Measurements from ENCODE around the gene ARL15. TPM values are rescaled to one million over a fixed set of nuclear protein-coding genes. Genes with fewer than 3 reads are reported as not detected.

Gene ARL15
- total RNA-seq, 1 donor from 2014 or later = 24.3 TPM

DNA sequence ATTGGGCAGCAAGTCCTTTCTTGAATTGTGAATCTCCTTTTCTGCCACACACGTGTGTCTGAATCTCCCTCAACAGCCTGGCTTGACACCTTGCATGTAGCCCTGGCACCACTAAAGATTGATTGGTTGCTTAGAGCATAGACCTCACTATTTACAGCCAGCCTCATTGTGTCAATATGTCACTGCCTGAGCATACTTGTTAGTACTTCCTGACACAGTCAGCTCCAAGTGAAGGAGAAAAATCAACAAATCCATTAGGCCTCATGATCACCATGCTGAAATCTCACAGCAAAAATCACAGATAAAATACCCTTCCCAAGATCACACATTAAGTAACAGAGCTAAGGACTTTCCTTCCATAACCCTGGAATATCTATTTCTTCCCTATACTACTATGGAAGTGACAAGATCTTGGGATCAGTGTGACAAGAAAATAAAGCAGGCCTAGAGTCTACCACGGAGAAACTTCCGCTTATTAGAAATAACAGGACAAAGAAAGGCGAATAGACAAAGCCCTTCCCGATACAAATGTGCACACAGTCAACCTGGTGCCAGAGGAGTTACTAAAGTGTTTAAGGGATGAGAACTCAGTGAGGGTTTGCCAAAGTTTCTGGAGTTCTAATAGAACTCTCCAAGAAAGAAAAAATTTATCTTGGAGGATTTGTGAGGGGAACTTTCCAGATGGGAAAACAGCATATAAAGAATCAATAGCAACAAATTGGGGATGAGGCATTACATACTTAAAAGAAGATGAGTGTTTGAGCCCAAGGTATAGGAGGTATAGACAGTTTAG is 5.6 kb upstream of the ARL15 start:
- DNase-seq (ENCODE audit: low spot score) = no peak

DNA sequence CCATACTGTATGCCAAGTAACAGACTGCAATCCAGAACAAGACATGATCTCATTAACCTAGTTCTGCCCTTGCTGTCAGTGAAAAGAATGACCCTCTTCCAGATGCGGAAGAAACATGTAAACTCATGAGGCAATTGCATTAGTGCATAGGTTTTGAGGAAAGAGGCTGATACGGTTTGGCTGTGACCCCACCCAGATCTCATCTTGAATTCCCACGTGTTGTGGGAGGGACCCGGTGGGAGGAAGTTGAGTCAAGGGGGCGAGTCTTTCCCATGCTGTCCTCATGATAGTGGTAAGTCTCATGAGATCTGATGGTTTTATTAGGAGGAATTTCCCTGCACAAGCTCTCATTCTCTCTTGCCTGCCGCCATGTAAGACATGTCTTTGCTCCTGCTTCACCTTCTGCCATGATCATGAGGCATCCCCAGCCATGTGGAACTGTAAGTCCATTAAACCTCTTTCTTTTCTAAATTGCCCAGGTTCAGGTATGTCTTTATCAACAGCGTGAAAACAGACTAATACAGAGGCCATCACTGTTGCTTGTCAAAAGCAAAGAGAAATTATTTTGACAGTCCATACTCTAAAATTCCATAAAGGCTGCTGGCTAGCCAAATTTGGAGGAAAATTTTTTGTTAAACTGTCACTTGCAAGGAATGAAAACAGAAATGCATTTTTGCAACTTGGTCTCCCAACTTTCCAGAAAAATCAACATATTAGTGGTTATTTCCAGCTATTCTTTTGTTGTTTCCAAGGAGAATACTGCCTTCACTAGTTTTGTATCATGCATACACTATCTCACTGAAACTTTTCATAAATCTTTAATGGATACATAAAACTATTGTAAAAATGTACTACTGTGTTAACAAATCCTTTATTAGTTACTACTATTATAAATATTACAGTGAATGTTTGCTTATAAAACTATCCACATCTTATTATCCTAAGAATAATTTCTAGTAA is 3.2 kb upstream of the ARL15 start:
- DNase-seq (ENCODE audit: low spot score) = no peak

DNA sequence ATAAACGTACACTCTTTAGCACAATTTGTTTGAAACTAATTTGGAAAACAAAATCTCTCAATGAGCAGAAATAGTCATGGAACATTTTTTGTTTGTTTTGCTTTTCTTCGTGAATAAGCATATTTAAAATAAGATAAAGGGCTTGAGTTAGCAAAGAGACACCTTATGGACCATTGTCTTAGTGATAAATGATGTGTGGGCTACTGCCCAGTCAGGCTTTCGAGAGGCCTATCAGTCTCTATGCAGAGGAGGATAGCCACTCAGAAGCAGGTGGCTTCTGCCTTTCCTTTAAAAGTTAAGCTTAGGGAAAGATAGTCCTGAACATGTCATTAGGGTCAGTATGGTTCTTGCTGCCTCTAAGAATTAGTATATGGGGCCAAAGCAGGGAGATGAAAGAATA is 2.1 kb upstream of the ARL15 start:
- DNase-seq (ENCODE audit: low spot score) = no peak

GRCh38 chr5:54311176-54311677 is 854 bp upstream of the ARL15 start:
- DNase-seq (ENCODE audit: low spot score) = no peak

DNA sequence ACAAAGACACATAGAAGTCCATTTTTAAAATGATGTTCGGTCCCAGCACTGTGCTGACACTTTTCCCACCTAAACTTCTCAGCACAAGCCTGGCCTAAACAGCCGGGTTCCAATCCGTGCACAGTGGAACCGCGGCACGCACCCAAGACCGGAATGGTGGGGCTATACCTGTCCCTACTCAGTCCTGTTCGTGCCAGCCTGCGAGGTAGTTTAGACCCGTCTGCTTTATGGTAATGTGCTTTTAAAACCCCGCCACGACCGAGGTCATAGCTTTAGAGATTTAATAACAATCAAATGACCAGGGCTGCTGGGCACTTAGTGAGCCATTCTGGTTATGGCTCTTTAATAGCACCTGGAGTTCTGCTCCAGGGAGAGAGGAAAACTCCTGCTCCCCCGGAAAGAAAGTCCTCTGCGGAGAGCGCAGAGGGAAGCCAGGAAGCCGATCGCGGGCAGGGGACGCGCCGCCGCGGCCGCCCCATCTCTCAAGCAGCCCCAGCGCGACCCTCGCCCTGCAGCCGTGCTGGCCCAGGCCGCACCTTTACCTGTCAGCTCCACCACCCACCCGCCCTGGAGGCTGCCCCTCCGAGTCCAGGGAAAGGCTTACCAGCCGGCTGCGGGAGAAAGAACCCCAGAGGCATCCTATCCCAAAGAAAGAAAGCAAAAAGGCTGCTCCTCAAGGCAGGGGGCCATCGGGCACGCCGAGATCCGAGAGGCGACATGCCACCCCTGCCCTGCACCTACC is 511 bp downstream of the ARL15 start:
- DNase-seq (ENCODE audit: low spot score) = no peak

DNA sequence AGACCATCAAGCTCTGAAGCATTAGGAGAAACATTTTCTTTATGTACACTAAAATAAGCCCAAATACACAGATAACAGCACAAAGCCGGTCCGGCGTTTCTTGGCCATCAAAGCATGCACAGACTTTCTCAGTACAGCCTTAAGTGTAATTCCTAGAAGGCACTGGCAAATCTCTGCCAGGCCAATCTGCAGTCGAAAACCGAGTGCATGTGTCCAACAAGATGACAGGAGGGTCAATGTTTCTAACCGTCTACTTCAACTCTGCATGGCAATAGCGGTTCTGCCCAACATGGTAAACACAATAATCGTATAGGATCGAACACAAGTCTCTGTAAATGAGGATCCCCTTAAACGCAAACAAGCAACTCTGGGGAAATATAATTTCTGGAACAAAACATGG is 1.1 kb downstream of the ARL15 start:
- DNase-seq (ENCODE audit: low spot score) = no peak

DNA sequence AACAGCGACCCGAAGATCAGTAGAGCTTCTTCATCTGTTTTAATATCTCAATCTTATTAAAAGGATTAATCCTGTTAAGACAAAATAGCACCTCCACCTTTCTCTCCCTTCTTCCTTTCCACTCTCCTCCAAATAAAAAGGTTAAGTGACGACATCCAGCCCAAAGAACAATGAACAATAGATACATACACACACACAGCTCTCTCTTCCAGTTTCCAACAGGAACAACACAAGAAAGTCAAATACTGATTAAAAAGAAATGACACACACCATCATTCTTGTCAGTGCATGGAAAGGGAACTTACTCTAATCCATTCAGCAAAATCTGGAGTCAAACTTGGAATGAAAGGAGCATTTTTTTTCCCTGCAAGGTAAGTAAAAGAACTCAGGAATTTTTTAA is 2.8 kb downstream of the ARL15 start:
- DNase-seq (ENCODE audit: low spot score) = no peak

DNA sequence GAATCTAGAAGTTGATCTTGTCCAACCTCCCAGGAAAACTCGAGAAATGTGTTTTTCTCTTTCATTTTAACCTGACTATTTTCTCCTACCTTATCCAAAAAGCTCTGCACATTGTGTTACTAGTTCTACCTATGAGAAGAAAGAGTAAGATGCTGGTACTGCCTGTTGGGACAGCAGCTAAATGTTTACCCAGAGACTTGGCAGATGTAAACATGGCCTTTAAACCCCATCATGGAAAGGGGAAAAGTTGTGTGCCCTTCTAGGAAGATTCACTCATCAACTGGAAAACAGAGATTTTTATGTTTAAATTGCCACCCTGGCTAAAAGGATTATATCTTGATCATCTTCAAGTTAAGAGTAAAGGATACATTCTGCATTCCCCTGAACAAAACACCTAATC is 3.5 kb downstream of the ARL15 start:
- DNase-seq (ENCODE audit: low spot score) = no peak

DNA sequence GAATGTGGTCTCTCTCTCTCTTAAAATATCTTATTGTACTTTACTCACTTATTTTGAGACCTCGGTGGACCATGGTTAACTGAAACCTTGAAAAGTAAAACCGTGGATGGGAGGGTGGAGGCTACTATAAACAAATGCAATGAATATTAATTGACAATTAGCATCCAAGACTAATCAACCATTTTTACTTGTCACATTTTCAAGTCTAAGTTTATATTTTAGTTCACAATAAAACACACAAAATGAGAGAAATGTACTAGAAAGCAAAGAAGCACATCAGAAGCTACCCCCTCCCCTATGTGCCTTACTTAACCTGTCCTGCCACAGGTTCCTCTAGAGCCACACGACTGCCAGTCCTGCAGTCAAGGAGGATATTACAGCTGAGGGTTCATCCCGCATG is 4.6 kb downstream of the ARL15 start:
- no peak for DNase-seq (ENCODE audit: low spot score)

GRCh38 chr5:54304040-54304439 is 6.3 kb downstream of the ARL15 start:
- DNase-seq (ENCODE audit: low spot score) = no peak

GRCh38 chr5:54302267-54302687 is 8.1 kb downstream of the ARL15 start:
- no peak for DNase-seq (ENCODE audit: low spot score)

GRCh38 chr5:54301849-54302248 is 8.5 kb downstream of the ARL15 start:
- DNase-seq (ENCODE audit: low spot score) = no peak

- no peak for DNase-seq (ENCODE audit: low spot score)
Observed at GRCh38 chr5:54301220-54301619, 9.2 kb downstream of the ARL15 start.

DNA sequence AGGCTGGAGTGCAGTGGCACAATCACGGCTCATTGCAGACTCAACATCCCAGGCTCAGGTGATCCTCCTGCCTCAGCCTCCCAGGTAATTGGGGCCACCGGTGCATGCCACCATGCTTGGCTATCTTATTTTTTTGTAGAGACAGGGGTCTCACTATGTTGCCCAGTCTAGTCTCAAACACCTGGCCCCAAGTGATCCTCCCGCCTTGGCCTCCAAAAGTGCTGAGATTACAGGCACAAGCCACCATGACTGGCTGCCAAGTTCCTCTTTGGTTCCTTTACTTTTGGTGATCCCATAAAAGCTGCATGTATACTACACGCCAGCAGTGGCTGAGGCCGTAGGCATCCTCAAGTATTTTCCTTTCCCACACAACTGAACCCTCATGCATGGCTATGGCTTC is 11.4 kb downstream of the ARL15 start:
- no peak for DNase-seq (ENCODE audit: low spot score)

GRCh38 chr5:54296386-54296785 is 14.0 kb downstream of the ARL15 start:
- no peak for DNase-seq (ENCODE audit: low spot score)

DNA sequence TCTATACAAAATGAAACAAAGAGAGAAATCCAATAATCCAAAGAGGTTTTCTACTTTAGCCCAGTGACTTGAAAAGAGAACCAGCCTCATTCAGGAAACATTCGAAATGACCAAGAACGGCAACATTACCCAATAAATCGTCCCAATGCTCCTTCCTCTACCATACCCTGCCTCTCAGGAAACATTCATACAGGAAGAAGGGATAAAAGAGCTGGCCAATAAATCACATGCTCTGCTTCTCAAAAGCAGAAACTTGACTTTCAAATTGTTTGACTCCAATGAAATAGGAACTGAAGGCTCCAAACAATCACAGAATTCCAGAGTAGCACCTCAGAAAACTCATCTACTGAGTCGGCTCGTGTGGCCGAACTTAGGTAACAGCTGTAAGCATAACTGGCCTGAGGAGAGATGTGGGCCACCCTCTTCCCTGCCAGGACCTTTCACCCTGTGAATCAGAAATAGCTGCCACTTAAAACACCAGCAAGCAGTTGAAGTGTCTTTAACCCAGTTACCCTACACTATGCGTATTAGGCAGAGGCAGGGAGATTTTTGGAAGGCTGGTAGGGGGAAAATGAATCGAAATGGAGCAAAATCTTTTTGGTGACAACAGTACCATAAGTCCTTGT is 14.6 kb downstream of the ARL15 start:
- no peak for DNase-seq (ENCODE audit: low spot score)

DNA sequence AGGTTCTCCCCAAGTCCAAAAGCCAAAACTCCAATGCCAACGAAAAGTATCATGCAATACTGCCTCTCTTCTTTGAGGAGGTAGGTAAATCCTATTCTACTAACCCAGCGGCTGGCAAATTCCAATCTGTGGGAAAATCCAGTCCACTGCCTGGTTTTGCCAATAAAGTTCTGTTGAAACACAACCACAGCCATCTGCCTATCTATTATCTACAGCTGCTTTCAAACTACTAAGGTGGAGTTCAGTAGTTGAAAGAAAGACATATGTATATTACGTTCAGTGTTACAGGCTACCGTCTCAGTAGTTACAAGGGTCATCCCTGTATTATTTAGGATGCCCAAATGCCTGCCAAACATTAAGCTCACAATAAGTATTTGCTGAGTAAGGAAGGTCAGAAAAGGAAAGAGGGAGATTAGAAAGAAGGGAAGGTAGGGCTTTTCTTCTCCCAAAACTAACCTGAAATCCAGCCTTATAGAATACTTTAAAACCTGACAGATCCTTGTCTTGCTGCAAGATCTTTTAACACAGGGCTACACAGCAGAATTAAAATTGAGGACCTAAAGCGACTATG is 16.2 kb downstream of the ARL15 start:
- no peak for DNase-seq (ENCODE audit: low spot score)

GRCh38 chr5:54292866-54293265 is 17.5 kb downstream of the ARL15 start:
- no peak for DNase-seq (ENCODE audit: low spot score)

- no peak for DNase-seq (ENCODE audit: low spot score)
Observed at GRCh38 chr5:54291498-54291897, 18.9 kb downstream of the ARL15 start.

DNA sequence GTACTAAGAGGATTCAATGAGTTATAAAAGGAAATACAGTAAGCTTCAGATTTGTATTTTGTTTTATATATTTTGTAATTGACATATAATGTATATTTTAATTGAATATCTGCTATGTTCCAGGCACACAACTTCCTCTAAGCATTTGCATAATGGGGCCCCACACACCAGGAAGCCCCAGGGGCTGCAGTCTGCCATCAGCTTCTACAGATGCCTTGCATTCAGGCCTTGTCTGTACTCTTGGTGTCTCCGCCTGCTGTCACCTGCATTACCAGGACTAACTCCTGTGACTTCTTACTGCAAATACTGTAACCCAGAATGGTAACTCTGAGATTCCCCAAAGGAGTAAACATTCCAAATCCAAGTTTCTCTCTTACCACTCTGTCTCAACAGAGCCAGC is 20.6 kb downstream of the ARL15 start:
- no peak for DNase-seq (ENCODE audit: low spot score)

Data from mesenteric fat pad (tissue), 1 donor.